HG03521 (cell line): Measurements from ENCODE around the gene PAN2.
"Not testable (repeated sequence)": the region's sequence is repeated elsewhere in the genome, so short reads cannot be mapped to it uniquely, and the experiment has no call there.

ENCODE experiments used
- ATAC-seq: cut with Tn5 transposase; IDR thresholded peaks from one replicate; pipeline ENCODE4 v1.9.1; 2021; ENCODE audit warnings: mild to moderate bottlenecking, moderate library complexity; ENCODE audit not compliant: unreplicated experiment

The PAN2 gene

GRCh38 chr12:56342290-56342689, 8.5 kb upstream of the PAN2 start:
- ATAC-seq, result not testable (repeated sequence)

GRCh38 chr12:56341616-56342015, 7.8 kb upstream of the PAN2 start:
- no peak for ATAC-seq

GRCh38 chr12:56339158-56339422, 5.3 kb upstream of the PAN2 start:
- no peak for ATAC-seq

- no peak for ATAC-seq
Observed at GRCh38 chr12:56338308-56339157, 4.7 kb upstream of the PAN2 start, which contains the start of gene IL23A. Gene IL23A (plus strand): TSS chr12:56338884. CDS start chr12:56339045, 161 bp downstream.

GRCh38 chr12:56337753-56338251, 4.0 kb upstream of the PAN2 start:
- no peak for ATAC-seq

GRCh38 chr12:56336361-56337167, 2.8 kb upstream of the PAN2 start:
- no peak for ATAC-seq

- not testable (repeated sequence) for ATAC-seq
Observed at GRCh38 chr12:56335527-56335926, 1.7 kb upstream of the PAN2 start.

GRCh38 chr12:56334490-56334793, 642 bp upstream of the PAN2 start:
- ATAC-seq, result no peak

GRCh38 chr12:56333197-56333678, 562 bp downstream of the PAN2 start:
- ATAC-seq, result no peak

- ATAC-seq, result no peak
Observed at GRCh38 chr12:56332512-56333196, 1.1 kb downstream of the PAN2 start.

GRCh38 chr12:56330936-56331490, 2.8 kb downstream of the PAN2 start:
- ATAC-seq, result no peak

- no peak for ATAC-seq
Observed at GRCh38 chr12:56326533-56326932, 7.3 kb downstream of the PAN2 start.

GRCh38 chr12:56326126-56326525, 7.7 kb downstream of the PAN2 start:
- ATAC-seq, result no peak

GRCh38 chr12:56324206-56324605, 9.6 kb downstream of the PAN2 start:
- no peak for ATAC-seq

- ATAC-seq, result not testable (repeated sequence)
Observed at GRCh38 chr12:56321610-56322009, 12.2 kb downstream of the PAN2 start.

- ATAC-seq, result no peak
Observed at GRCh38 chr12:56321027-56321426, 12.8 kb downstream of the PAN2 start.

GRCh38 chr12:56317675-56318074, 16.1 kb downstream of the PAN2 start:
- ATAC-seq, result no peak

GRCh38 chr12:56315622-56316473, 18.0 kb downstream of the PAN2 start, which contains the start of gene CNPY2:
Gene CNPY2 (minus strand): TSS chr12:56315988. CDS start chr12:56315217, 771 bp downstream.
- peak; percentile 87 for ATAC-seq

GRCh38 chr12:56315249-56315621, 18.6 kb downstream of the PAN2 start:
- ATAC-seq, result no peak

- ATAC-seq, result no peak
Observed at GRCh38 chr12:56311003-56311402, 22.8 kb downstream of the PAN2 start.
